ENCODE results near the gene SRGAP3.

Gene SRGAP3

DNA sequence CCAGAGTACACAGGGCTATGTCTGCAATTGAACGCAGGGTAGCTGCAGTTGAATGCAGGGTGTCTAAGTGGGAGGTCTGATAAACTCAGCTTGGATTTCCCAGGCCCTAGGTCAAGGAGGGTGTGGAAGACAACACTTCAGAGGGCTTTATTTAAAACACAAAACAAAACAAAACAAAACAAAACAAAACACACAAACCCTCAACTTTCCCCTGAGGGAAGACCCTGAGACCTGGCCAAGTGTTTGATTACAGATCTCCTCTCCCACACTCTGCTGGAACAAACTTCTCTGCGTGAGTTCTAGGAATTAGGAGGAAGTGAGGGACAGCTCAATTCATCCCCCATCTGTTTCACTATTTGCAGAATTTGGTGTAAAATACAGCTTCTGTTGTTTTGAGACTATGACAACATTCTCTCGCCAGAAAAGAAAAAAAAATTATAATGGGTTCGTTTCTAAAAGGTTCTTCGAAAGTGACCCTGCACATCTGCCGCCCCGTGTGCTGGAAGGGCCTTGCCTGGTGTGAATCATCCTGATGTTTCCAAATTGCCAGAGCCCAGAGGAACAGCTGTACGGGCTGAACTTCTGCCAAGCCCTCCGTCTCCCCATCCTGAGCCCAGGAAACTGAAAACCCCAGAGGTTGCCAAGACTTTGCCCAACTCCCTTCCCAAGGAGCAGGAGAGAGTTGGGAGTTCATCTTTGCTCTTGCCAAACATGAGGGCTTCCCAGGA lies 212.9 kb downstream of the SRGAP3 start:
- no peak for DNase-seq

DNA sequence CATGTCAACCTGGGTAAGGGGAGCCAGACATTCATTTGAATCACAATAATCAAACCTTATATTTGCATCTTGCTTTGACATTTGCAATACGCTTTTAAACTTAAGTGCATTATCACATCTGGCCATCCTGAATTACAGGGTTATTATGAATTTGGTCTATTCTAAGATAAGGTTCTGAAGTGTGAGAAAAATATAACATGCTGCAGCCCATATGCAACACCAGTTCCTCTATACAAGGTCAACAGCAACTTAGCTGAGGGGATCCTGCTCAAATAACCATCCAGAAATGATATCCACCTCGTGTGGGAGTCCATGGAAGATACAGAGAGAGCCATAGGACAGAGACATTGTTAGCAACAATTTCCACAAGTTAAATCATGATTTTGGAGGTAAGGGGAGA lies 213.5 kb downstream of the SRGAP3 start:
- no peak for DNase-seq

DNA sequence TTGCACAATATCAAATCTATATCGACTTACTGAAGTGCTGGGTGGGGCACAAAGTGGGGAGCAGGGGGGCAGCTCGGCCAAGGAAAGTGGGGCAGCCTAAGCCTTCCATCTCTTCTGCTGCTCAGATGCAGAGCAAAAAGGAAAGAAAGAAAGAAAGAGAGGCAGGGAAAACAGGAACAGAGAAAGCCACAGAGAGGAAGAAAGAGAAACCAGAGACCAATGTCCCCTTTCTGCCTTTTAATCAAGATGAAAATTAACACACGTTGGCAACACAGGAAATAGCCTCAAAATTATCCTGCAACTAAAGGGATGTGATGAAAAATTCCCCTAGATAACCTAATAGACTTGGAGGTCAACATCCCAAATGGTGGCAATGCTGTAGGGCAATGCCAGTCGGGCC lies 214.0 kb downstream of the SRGAP3 start:
- no peak for DNase-seq

DNA sequence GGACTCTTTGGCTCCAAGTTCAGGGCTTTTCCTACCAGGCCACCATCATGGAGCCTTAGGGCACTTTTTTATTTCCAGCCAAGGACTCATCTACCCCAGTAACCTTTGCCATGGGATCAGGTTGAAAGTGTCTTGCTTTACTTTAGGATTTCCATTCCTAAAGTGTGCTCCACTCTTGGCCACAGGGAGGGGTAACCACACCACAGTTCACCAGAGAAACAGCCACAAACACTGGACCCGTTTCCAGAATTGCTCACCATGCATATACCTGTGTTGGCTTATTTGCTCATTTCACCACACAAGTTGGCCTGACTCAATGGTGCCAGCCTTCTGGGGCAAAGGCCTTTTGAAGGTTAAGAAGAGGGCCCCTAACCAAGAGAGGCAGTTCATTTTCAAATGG lies 215.6 kb downstream of the SRGAP3 start:
- no peak for DNase-seq

DNA sequence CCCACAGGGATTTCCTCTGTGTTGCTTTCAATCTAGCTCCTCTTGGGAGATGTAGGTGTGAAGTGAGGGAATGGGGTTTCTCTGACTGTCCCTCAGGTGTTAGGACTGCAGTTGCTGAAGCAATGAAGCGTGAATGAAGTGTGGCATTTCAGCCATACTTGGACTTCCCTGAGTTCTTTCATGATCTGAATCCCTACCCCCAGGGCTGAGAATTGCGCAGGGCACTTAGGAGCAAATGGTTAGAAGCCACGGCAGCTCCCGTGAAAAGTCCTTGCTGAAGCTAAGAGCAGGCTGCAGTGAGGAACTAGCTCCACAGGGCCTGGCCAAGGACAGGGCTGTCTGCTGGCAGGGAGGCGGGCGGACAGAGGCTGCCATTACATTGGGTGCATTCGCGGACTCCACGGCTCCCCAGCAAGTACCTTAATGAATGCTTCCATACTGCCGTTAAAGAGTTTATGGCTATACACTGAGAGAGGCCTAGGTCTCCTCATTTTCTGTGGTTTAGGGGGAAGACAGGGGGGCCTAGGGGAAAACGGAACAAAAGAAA lies 217.1 kb downstream of the SRGAP3 start:
- DNase-seq = no peak

DNA sequence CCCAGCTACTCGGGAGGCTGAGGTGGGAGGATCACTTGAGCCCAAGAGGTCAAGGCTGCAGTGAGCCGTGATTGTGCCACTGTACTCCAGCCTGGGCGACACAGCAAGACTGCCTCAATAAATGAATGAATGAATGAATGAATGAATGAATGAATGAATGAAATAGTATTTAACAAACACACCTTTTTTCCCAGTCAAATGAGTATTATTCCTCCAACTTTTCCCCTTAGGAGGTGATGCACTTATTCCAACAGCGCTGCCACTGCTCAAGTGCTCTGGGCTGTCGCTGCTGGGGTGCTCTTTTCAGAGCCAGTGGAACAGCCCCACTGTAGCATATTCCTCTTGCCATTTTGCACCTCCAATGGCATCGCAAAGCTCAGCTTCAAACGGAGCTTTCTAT lies 219.4 kb downstream of the SRGAP3 start:
- no peak for DNase-seq

DNA sequence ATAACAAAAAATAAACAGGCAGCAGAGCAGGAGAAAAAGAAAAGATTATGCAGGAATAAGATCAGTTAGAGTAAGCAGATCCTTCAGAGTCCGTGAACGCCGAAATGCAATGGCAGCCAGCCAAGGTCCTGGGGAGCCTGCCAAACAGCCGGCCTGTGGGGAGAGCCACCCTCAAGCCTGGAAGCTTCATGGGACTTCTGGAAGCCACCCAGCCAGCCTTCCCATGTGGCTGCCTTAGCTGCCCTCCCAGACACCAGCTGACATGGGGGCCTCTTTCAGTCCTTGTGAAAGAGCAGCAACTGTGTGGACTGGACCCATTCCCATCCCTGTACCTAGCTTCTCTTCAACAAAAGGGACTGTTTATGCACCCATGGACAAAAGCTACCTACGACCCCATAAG lies 221.3 kb downstream of the SRGAP3 start:
- DNase-seq = no peak

DNA sequence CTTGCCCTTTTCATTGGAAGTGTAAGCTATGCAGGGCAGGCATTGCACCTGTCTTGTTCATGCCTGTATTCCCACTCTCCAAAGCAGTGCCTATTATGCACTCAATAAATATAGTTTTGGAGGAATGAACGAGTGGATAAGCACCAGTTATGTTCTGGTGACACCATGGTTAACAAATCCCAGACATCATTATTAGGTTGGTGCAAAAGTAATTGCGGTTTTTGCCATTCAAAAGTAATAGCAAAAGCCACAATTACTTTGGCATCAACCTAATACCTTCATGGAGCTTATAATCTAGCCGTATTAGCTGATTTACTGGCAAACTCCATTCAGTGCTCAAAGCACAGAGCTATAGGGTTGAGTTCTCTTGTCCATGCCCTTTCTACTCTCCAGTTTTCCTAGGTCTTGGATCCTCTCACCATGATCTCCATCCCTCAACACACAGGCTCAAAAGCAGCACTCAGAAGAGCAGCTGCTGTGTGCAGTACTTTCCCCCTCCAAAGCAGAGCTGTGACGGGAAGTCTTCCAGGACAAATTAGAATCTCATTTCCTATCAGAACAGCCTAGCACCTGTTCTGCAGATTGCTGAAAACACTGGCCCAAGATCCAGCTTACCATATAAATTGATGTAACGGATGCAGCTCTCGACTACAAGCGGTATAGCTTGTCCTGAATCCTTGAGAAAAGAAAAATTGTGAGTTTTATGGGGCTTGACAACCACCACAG lies 223.0 kb downstream of the SRGAP3 start:
- no peak for DNase-seq

DNA sequence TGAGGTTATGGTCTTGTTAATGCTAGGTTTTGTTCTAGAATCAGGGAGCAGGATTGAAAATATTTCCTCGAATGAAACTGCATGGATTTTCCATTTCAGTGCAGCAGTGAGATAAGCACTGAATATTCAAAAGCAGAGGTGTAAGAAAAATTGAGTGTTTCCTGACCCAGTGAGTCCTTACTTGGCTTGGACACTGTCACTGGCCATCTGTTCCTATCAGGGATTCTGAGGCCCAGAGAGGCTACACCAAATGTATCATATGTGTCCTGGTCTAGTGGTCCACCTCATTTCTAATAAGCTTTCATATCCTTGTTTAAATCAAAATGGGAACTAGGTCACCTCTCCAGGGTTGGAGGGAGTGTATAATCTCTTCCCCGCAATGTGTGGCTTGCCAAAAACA lies 225.1 kb downstream of the SRGAP3 start:
- DNase-seq = no peak

DNA sequence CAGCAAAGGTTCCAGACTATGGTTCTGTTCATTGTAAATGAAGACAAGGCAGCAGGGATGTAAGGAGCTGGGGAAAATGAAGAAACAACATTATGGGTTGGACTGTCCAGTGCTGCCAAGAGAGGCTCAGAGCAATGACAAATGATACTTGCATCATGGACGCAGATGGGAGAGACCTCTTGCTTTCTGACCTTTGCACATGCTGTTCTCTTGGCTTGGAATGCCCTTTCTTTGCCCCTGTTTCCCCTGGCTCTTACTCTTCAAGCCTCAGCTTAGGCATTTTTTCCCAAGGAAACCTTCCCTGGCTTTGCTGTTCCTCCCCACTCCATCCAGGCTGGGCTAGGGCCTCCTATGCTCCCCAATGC lies 226.2 kb downstream of the SRGAP3 start:
- DNase-seq = no peak

DNA sequence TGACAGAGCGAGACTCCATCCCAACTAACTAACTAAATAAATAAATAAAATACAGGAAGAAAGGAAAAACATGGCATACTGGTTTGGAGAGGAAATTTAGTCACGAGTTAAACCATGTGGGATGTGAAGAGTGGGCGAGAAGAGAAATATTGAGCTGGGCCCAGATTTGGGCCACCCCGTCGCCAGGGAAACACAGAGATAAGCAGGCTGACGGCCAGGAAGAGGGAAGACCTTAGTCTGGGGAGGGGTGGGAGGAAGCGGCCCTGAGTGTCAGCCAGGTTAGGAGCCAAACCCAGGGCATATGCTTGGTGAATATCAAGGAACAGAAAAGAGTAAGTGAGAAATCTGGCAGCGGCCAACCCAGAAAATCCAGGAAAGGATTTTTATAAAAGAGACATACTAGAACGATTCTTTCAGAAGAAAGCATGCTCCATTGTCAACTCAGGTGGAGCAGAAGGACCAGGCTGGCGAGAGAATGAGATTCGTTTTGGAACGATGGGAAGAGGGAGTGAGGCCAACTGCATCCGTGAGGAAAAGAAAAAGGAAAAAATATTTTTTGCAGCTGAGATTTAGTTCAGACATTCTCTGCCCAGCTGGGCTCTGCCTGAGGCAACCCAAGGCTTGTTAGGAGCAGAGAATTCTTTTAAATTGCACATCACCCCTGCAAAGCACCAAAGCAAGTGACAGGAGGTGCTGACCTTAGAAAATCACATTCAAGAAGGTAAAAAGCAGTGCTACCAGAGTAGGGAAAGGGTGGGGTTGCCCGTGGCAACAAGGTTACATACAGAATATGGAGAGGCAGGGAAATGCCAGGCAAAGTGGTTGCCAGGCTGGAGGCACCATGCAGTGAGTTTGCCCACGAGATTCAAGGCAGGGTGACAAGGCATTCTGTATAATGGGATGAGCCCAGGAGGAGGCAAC lies 226.9 kb downstream of the SRGAP3 start:
- DNase-seq = no peak

DNA sequence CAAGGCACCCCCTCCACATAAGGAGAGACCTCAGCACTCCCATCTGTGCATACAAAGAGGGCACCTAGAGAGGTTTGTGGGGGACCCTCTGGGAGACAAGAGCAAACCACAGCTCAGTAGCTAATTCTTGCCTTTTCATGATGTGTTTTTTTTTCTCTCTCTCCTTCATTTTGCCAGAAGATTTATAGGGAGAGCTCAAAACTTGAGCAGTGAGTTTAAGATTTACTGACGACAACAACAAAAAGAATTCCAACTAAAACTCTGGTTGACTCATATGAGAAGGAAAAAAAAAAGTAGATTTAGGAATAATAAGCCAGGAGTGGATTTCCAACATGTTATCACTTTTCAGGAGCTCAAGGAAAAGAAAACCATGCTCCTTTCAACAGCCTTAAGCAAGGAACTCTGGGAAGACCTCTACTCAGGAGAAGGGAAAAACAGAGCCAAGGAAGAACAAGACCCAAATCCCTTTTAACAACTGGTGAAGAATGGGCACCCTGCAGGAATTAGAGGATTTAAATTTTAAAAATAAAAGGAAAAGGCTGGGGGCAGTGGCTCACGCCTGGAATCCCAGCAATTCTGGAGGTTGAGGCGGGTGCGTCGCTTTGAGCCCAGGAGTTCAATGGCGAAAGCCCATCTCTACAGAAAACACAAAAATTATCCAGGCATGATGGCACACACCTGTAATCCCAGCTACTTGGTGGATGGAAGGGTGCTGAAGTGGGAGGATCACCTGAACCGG lies 228.0 kb downstream of the SRGAP3 start:
- DNase-seq = no peak

DNA sequence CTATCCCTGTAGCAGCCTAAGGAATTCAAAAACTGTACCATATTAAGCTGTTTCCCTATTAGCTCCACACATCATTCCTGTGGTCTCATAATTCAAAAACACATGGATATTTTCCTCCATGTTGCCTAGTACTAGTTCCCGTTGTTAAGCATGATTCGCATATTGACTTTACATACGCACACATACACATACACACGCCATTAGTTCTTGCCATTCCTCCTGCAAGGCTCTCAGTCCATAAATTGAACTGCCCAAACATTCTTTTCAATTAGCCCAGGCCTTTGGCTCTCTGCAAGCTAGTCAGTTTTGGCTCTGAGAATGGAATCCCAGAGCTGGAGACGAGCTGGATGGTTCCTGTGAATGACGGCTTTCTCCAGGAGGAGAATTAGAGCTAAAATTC lies 229.0 kb downstream of the SRGAP3 start:
- no peak for DNase-seq

DNA sequence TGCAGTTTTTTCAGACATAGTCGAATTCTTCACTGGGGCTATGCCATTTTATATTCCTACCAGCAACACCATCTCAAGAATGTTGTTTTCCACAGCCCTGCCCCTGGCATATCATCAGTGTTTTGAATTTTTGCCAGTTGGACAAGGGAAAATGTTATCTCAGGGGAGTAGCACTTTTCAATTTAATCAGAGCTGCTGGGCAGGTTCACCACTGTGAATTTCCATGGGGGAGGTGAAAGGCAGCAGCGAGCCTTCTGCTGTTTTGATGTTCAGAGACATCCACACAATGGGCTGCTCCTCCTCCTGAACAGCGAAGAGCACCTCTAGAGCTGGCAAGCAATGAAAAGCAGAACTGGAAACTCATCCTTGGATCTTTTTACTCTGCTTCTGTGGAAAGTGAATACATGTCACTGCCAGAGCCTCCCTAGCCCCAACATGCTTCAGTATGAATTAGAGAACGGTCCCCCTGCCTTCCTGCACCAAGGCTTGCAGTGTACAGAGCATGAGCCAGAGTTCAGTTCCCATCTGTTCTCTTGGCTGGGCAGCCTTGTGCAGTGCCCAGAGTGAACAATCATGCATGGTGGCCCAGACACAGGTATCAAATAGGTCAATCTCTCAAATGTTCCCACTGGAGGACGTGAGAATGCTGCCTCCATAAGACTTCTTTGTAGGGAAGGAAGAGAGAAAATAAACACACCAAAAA lies 230.0 kb downstream of the SRGAP3 start:
- no peak for DNase-seq

DNA sequence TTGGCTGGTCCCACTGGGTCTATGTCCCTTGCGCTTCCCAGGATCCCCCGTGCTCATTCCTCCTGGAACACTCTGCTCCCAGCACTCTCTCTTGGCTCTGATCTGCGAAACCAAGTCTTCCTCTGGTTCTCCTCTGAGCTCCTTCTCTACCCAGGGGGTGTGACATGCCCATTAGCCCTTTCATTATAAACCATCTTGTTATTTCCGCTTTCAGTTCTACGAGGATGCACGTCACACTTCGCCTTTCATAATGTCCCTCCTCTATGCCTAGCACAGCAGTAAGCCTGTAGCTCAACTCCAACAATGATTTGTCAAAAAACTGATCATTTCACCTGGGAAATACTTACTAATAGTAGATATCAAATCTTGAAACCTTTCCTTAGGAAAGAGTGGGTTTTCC lies 234.2 kb downstream of the SRGAP3 start:
- no peak for DNase-seq

DNA sequence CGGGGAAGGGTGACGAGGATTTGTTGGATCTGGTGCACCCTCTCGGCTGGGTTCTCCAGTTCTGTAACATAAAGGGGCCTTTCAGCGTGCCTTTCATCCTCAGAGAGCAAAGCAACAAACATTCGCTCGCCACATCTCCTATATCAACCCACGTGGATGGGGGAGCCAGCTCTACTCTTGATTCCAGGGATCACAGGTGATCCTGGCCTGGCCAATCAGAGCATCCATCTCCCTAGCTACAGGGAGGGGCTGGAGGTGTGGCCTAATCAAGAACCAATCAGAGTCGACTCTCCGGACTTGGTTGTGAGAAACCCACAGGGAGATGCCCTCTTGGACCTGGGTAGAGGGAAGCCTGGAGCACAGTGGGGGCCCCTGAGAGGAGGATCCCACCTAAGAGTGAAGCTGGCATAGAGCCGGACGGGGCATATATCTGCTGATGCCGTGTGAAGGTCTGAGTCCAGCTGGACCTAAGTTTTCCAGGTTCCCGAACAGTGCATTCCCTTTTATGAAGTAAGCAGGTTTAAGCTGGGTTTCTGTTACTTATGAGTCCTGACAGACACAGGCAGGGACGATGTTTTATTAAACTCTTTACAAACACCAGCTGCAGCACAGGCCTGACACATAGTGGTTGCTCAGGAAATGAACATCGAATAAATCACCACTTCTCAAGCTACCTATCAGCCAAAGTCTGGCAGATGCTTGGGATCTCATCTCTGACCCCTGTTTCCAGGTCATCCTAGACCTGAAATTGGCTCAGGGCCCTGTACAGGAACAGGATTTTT lies 235.5 kb downstream of the SRGAP3 start:
- DNase-seq = no peak

DNA sequence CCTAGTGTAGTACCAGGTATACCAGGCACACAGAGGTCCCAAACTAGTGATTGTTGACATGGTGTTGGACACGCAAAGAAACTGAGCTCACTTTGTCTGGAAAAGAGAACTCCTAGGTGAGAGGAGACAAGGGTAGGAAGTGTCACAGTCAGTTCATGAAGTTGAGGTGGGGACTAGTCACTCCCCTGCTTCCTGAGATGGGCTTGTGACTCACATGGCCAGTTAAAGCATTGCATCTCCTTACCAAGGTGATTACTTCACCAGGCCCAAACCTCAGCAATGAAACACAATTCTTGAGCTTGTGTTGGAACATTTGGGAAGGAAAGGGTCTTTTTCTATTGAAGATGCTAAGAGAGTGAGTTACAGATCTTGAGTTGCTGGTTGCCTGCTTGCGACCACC lies 236.9 kb downstream of the SRGAP3 start:
- no peak for DNase-seq

DNA sequence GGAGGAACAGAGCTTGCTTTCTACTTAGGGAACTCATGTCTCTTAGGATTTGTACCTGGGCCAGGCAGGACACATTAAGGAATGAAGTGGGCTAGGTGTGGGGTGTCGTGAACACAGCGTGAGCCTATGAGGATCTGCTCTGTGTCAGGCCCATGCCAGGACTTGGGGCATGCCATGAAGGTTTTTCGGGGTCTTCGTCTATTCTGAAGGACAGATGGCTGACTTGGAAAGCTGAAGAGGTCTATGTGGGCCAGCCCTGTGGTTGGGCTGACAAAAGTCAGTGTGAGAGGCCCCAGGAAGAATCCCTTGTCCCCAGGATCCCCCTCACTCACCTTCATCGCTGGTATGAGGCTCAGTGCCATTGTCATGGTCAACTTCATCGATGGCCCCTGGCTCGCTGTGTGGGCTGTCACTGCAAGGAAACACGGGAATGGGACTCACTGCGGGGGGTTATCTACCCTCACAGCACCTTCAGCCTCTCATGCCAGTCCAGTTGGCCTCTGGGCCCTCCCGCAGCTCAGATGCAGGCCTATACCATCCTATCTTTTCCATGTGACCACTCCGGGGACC lies 239.4 kb downstream of the SRGAP3 start:
- DNase-seq = no peak

DNA sequence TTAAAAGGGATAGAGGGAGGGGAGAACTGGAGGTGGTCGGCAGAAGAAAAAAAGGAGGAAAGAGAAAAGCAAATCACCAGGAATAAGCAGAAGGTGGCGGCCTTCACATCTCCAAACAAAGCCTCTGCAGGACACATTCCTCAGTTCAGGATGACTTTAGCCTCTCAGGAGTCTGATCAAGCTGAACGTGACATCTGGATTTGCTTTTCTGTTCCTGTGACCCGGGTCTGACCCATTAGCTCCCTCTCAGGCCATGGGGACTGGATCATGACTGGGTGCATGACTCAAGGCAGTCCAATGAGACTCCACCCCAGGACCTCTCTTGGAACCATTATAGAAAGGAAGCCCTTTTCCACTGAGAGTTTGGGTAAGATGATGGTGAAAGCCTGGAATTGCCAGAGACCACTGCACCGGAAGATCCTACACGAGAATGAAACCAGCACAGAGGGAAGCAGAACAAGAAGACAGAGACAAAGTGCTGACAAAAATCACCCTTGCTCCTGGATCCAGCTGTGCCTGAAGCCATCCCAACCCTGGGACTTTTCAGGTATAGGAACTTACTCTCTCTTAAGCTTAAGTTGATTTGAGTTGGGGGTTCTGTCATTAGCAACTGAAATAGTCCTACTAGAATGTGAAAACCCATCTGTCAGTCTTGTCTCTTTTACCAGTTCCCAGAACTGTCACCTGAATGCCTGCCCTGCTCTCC lies 240.7 kb downstream of the SRGAP3 start:
- DNase-seq = no peak

DNA sequence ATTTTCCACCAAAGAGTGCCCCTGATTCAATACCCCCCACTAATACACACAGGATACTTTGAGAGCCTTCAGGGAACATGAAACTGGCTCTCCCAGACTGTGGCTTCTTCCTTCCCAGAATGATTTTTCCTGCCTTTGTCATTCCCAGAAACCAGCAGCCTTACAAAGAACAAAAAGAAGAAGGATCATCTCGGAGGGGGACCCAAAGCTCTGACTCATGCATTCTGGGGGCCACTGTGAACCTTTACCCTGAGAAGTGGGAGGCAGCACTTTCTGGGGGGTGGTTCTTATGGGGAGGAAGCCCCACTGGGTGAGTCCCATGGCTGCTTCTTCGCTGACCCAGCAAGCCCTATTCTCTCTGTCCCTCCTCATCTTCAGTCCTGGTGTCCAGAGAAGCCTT lies 241.5 kb downstream of the SRGAP3 start:
- no peak for DNase-seq
